Esophagus muscularis mucosa (tissue), 4 donors: Measurements from ENCODE around the gene FADS6. TPM values are rescaled to one million over a fixed set of nuclear protein-coding genes. Genes with fewer than 3 reads are reported as not detected.
A peak's percentile ranks its signal among the peaks of the same experiment; 100 is the strongest.

Experiments used
- DNase-seq: peaks from one replicate; pipeline ENCODE4 v3.0.0-alpha.2; 2017; ENCODE audit errors: extremely low spot score
- H3K27ac ChIP-seq, 4 donors: fragments of 200-600 bp; sonication (generic); replicated peaks in 1 of 4; 1 replicate in 3 of 4; 2 replicates in 1 of 4; pipeline ENCODE4 v1.5.1; 2016 to 2019; ENCODE audit warnings: mild to moderate bottlenecking in 1 of 4
- H3K27me3 ChIP-seq, 4 donors: fragments of 200-600 bp; sonication (generic); one replicate each; pipeline versions ENCODE4 v1.5.1 to v1.6.0; 2016 to 2019
- H3K36me3 ChIP-seq, 4 donors: fragments of 200-600 bp; sonication (generic); one replicate each; pipeline ENCODE4 v1.5.1; 2016 to 2019
- H3K4me1 ChIP-seq, 4 donors: fragments of 200-600 bp; sonication (generic); one replicate each; pipeline ENCODE4 v1.5.1; 2016 to 2019
- H3K4me3 ChIP-seq, 4 donors: fragments of 200-600 bp; sonication (generic); 1 replicate in 2 of 4; 2 replicates in 2 of 4; pipeline ENCODE4 v1.5.1; 2016 to 2019; ENCODE audit warnings: mild to moderate bottlenecking in 4 of 4, moderate library complexity in 1 of 4
- H3K9me3 ChIP-seq, 4 donors: fragments of 200-600 bp; sonication (generic); 1 replicate in 3 of 4; 2 replicates in 1 of 4; pipeline ENCODE4 v1.5.1; 2016 to 2019
- EP300 ChIP-seq: sonication (generic); formaldehyde crosslinking; IDR thresholded peaks from one replicate; pipeline ENCODE4 v1.6.1; 2017; ENCODE audit warnings: antibody characterized with exemption
- POLR2A ChIP-seq: fragments of 450-650 bp; IDR thresholded peaks from one replicate; pipeline ENCODE4 v1.6.1; 2017; ENCODE audit warnings: antibody characterized with exemption, moderate library complexity, mild to moderate bottlenecking, low read depth
- POLR2AphosphoS5 ChIP-seq, 2 donors: sonication (generic); formaldehyde crosslinking; IDR thresholded peaks; one replicate each; pipeline ENCODE4 v1.6.1; 2017; ENCODE audit warnings: antibody characterized with exemption in 2 of 2
- WGBS: methylation state at CpG from one replicate; pipeline ENCODE4 v1.1.5; 2018; 5-methylcytosine and 5-hydroxymethylcytosine counted together
- intact Hi-C: fragments of 100-400 bp; cut with DNase I; formaldehyde crosslinking; loops from one replicate; pipeline ENCODE4 v1.15.1; 2023
- total RNA-seq, 4 donors: library from RNA; depleted of rRNA; stranded (reverse); fragments of >200 nt; gene quantifications; one replicate each; pipeline versions ENCODE4 v1.1.0 to v1.2.1, GENCODE V29; 2016
- TF ChIP-seq, protein P1 (sequence below), 3 experiments: fragments of 200-600 bp in 2 of 3; fragments of 450-650 bp in 1 of 3; sonication (generic) in 2 of 3; IDR thresholded peaks; one replicate each; pipeline ENCODE4 v1.5.1; 2017 to 2019; ENCODE audit warnings: antibody characterized with exemption in 3 of 3, mild to moderate bottlenecking in 2 of 3, moderate library complexity in 1 of 3

FADS6 gene
- total RNA-seq, 4 donors from 2014 or later, result 0.33 TPM; not detected in 3

DNA sequence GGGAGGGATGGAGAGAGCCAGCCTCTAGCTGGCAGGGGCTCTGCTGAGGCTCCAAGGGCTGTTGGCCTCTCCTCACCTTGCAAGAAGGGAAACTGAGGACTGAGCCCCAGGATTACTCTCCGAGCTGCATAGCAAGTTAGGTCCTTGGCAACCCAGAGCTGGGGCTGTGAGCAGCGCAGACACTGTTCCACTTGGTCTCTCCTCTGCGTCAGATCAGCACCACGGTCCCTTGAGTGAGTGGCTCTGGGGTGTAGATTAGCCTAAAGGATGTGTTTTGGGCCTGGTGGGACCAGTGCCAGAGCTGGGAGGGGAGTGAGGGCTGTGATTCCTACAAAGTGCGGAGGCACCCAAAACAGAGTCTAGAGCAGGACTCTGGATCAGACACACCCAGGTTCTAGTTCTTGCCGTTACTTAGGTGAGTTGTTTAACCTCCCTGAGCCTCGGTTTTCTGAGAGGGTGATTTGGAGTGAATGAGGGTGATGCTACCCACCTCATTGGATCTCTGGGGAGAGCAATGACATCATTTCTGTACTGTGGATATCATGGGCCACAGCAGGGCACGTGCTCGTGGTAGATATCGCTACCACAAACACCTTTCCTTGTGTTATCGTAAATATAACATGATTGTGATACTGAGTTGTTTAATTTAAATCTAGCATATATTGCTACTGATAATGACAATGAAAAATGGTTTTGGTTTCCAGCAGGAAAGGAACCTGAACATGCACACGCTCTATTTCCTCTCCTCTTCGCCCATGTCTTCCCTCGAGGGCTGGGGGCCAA, 8.1 kb upstream of the FADS6 start:
- Histone ChIP-seq H3K36me3 (no peaks in the 10 kb centered on the region), H3K4me3 (no peak overlapping the region), H3K27me3 (peaks cover 0 to 58% (median 0%) of the 10 kb centered on the region in 4 donors), H3K4me1 (no peaks in the 10 kb centered on the region), H3K9me3 (no peaks in the 10 kb centered on the region), H3K27ac (no peak overlapping the region)
- TF ChIP-seq EP300 (no peak), POLR2A (no peak), POLR2AphosphoS5 (IDR thresholded peaks at IDR 0.05) (no peak)
- TF ChIP-seq, protein P1, sequence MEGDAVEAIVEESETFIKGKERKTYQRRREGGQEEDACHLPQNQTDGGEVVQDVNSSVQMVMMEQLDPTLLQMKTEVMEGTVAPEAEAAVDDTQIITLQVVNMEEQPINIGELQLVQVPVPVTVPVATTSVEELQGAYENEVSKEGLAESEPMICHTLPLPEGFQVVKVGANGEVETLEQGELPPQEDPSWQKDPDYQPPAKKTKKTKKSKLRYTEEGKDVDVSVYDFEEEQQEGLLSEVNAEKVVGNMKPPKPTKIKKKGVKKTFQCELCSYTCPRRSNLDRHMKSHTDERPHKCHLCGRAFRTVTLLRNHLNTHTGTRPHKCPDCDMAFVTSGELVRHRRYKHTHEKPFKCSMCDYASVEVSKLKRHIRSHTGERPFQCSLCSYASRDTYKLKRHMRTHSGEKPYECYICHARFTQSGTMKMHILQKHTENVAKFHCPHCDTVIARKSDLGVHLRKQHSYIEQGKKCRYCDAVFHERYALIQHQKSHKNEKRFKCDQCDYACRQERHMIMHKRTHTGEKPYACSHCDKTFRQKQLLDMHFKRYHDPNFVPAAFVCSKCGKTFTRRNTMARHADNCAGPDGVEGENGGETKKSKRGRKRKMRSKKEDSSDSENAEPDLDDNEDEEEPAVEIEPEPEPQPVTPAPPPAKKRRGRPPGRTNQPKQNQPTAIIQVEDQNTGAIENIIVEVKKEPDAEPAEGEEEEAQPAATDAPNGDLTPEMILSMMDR (IDR thresholded peaks at IDR 0.05), result no peak
- intact Hi-C loops, result no loop called here
- 65% methylated on average over 14 of the region's 14 CpGs for WGBS
- DNase-seq, result no peak

DNA sequence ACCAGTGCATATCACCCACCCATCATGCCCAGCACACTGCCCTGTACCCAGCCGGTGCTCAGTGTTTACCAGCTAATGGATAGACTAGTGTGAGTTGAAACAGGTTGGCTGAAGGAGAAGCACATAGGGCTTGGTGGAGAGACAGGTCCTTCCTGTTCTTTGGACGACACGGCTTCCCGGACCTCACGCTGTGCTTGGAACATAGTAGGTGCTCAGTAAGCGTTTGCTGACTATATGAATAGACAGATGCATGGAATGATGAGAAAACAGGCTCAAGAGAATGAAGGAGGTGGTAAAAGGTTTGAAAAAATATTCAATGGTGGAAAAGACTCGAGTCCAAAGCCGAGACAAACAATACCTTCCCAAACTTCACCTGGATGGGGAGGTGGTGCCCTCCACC, 6.8 kb upstream of the FADS6 start:
- Histone ChIP-seq H3K27me3 (peaks cover 0 to 60% (median under 1%) of the 10 kb centered on the region in 4 donors), H3K36me3 (no peaks in the 10 kb centered on the region), H3K9me3 (no peaks in the 10 kb centered on the region), H3K27ac (no peak overlapping the region), H3K4me3 (no peak overlapping the region), H3K4me1 (no peaks in the 10 kb centered on the region)
- DNase-seq, result no peak
- WGBS, result 87% methylated on average over 8 of the region's 8 CpGs
- intact Hi-C loops, result no loop called here
- no peak for TF ChIP-seq POLR2AphosphoS5 (IDR thresholded peaks at IDR 0.05)
- TF ChIP-seq EP300, result no peak
- no peak for TF ChIP-seq POLR2A
- TF ChIP-seq, protein P1 (IDR thresholded peaks at IDR 0.05), result no peak

DNA sequence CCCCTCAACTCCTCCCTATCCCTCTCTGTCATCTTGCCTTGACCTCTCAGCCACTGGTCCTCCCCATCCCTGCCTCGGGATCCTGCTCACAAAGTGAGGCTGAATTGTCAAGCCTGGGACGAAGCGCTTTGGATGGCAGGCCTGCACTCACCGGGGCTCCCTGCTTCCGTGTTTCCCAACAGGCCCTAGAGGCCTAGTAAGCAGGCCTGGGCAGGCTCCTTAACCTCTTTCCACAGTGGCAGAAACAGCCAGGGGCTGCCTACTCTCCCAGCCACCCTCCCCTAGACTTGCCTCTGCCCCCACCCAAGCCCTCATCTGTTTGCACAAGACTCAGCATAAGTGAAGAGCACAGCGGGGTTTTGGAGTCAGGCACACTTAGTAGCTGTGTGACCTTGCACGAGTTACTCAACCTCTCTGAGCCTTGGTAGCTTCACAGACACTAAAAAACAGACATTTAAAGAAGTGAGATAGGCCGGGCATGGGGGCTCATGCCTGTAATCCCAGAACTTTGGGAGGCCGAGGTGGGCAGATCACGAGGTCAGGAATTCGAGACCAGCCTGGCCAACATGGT, 5.0 kb upstream of the FADS6 start:
- peaks cover 3 to 6% (median 5%) of the 10 kb centered on the region in 4 donors for H3K4me1 ChIP-seq
- peaks cover 0 to 60% (median 15%) of the 10 kb centered on the region in 4 donors for H3K27me3 ChIP-seq
- no peak for DNase-seq
- no peaks in the 10 kb centered on the region for H3K9me3 ChIP-seq
- no peak overlapping the region for H3K4me3 ChIP-seq
- no peaks in the 10 kb centered on the region for H3K36me3 ChIP-seq
- no peak for TF ChIP-seq POLR2A
- no peak for TF ChIP-seq POLR2AphosphoS5 (IDR thresholded peaks at IDR 0.05)
- TF ChIP-seq EP300, result no peak
- TF ChIP-seq, protein P1 (IDR thresholded peaks at IDR 0.05), result no peak
- H3K27ac ChIP-seq, result no peak overlapping the region
- intact Hi-C loops, result no loop called here
- 85% methylated on average over 10 of the region's 11 CpGs for WGBS

DNA sequence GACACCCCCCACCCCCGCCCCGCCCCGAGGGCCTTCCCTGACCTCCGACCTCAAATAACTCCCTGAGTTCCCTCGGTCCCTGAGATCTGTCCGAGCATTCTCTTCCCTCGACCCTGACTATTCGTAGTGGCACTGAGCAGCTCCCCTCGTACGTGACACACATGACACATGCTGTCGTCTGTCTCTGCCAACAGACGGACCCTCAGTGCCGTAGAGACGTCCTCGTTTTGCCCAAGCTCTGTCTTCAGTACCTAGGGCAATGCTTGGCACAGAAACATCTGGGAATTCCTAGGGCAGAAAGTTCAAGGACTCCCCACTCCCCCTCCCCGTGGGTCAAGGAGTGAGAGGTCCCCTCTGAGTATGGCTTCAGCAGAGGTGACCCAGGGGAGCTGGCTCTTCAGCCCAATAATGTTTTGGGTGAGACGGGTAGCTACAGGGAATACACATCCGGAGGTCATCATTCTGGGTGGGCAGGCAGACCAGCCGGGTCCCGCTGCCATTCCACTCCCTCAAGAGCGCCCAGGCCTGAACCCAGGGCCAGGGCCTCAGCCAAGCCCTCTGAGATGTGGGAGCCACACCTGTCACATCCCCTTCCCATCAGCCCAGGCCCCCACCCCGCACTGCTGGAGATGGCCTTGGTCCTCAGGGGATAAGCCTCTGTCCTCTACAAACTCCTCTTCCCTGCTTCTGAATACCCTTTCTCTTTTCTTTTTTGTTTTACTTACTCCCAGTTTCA, 671 bp upstream of the FADS6 start:
- H3K27me3 ChIP-seq, result peaks cover 0 to 73% (median 28%) of the 10 kb centered on the region in 4 donors
- H3K4me1 ChIP-seq, result peaks cover 7 to 16% (median 13%) of the 10 kb centered on the region in 4 donors
- intact Hi-C loops, result no loop called here
- no peak overlapping the region for H3K27ac ChIP-seq
- H3K4me3 ChIP-seq, result peak overlapping the region; percentile 38 to 51 (median 45)
- H3K36me3 ChIP-seq, result no peaks in the 10 kb centered on the region
- no peaks in the 10 kb centered on the region for H3K9me3 ChIP-seq
- 33% methylated on average over 13 of the region's 22 CpGs for WGBS
- no peak for DNase-seq
- TF ChIP-seq EP300 (no peak), POLR2A (no peak), POLR2AphosphoS5 (IDR thresholded peaks at IDR 0.05) (no peak)
- TF ChIP-seq, protein P1 (IDR thresholded peaks at IDR 0.05), result no peak
